Skeletal muscle tissue (tissue), 4 donors: ENCODE results near the gene EDEM1. TPM values are rescaled to one million over a fixed set of nuclear protein-coding genes. Genes with fewer than 3 reads are reported as not detected.

Experiments used
- H3K27ac ChIP-seq: one replicate; pipeline ENCODE4 v1.7.0; 2013; ENCODE audit warnings: mild to moderate bottlenecking, low read depth, low read length, inconsistent platforms
- H3K27me3 ChIP-seq, 3 donors: one replicate each; pipeline ENCODE4 v1.7.0; 2013; ENCODE audit warnings: low read length in 3 of 3; ENCODE audit not compliant: control insufficient read depth in 3 of 3, insufficient read depth in 3 of 3
- H3K36me3 ChIP-seq, 3 donors: one replicate each; pipeline ENCODE4 v1.7.0; 2013; ENCODE audit warnings: low read length in 3 of 3; ENCODE audit not compliant: control insufficient read depth in 3 of 3, insufficient read depth in 3 of 3
- H3K4me1 ChIP-seq, 3 donors: one replicate each; pipeline ENCODE4 v1.7.0; 2013; ENCODE audit warnings: low read length in 3 of 3, mild to moderate bottlenecking in 3 of 3; ENCODE audit not compliant: control insufficient read depth in 3 of 3, insufficient read depth in 3 of 3
- H3K4me3 ChIP-seq, 3 donors: one replicate each; pipeline ENCODE4 v1.7.0; 2013; ENCODE audit warnings: low read length in 3 of 3
- H3K9ac ChIP-seq, 3 donors: one replicate each; pipeline ENCODE4 v1.7.0; 2013; ENCODE audit warnings: low read length in 3 of 3, mild to moderate bottlenecking in 3 of 3, moderate library complexity in 2 of 3, low read depth in 1 of 3
- H3K9me3 ChIP-seq, 3 donors: one replicate each; pipeline ENCODE4 v1.7.0; 2013; ENCODE audit warnings: low read length in 3 of 3; ENCODE audit not compliant: control insufficient read depth in 3 of 3
- total RNA-seq: library from RNA; depleted of rRNA; stranded (reverse); fragments of >200 nt; gene quantifications from one replicate; pipeline ENCODE4 v1.2.3, GENCODE V29; 2014
- donor health status: Osteomylitis.

EDEM1 gene
- total RNA-seq, 1 donor from 2014 or later, result 5.7 TPM

DNA sequence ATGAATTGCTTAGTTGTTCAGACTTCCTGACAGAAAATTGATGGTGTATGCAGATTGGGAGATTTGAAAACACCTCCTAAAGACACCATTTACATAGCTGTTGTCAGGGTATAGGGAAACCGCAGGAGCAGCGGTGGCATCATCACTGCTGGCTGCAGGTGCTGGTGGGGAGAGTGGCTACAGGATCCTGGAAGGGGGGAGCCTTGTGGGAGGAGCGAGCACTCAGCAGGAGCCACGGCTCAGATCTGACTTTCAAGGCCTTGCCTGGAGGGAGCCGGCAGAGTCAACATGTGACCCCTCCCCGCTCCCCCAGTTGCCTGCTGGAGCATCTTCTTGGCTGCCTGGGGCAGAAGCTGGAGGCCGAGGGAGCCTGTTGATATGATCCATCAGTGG, 26.1 kb downstream of the EDEM1 start:
- Histone ChIP-seq H3K9ac (no peak overlapping the region), H3K4me3 (no peak overlapping the region), H3K36me3 (peaks cover 67 to 83% (median 80%) of the 10 kb centered on the region in 3 donors), H3K4me1 (peaks cover 0 to 4% (median 0%) of the 10 kb centered on the region in 3 donors), H3K27ac (no peak overlapping the region), H3K9me3 (no peaks in the 10 kb centered on the region), H3K27me3 (no peaks in the 10 kb centered on the region)

DNA sequence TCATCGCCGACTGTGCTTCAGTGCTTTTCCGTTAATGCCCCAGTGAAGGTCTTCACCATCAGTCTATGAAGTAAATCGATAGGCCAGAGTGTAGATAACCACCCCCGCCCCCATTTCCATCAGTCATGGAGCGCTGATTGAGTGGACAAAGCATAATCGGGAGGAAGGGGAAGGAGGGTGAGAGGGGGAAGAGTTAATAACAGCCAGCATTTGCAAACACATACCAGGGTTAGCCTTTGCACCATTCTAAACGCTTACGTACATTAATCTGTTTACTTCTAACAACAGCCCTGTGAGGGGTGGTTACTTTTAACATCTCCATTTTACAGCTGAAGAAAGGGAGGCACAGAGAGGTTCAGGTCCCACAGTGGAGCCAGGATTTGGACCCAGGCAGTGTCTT, 26.8 kb downstream of the EDEM1 start:
- Histone ChIP-seq H3K9me3 (no peaks in the 10 kb centered on the region), H3K27me3 (no peaks in the 10 kb centered on the region), H3K36me3 (peaks cover 59 to 75% (median 72%) of the 10 kb centered on the region in 3 donors), H3K4me1 (peaks cover 0 to 4% (median 0%) of the 10 kb centered on the region in 3 donors), H3K4me3 (no peak overlapping the region), H3K27ac (no peak overlapping the region), H3K9ac (no peak overlapping the region)

DNA sequence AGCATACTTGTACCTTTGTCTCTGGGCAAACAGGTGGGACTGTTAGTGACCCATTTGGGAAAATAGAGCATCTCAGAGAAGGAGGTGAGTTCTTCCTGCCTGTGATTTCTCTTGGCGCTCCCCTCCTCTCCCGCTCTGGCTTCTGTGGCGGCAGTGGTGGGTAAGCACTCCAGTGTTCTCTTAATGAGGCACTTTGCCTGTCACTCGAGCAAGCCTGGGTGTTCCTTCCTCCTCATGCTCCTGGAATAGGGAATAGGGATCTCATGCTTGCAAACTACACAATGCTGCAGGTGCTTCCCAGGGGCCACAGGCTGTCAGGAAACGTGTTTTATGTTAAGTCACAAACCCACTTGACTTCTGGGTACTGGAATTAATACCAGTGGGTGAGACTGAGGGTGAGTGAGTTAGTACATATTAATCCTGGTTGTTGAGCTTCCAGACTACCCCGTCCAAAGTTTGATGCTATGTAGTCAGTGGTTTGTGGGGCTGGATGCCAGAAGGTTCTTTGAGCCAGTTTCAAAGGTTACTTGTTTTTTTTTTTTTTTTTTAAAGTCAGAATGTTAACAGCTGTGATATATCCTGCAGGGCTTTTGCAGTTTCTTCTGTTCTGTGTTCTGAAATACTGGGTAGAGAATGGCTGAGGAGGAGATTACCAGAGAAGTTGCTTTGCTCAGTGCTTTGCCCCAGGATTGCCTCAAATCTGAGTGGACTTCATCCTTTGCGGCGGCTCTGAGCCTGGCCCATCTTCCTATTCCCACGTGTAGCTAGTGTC, 30.5 kb downstream of the EDEM1 start:
- Histone ChIP-seq H3K4me1 (peaks cover 0 to 4% (median 0%) of the 10 kb centered on the region in 3 donors), H3K36me3 (peaks cover 28 to 49% (median 46%) of the 10 kb centered on the region in 3 donors), H3K9me3 (no peaks in the 10 kb centered on the region), H3K27ac (no peak overlapping the region), H3K4me3 (no peak overlapping the region), H3K27me3 (no peaks in the 10 kb centered on the region), H3K9ac (peak overlapping the region in 1 of 3 donors; percentile 8)

DNA sequence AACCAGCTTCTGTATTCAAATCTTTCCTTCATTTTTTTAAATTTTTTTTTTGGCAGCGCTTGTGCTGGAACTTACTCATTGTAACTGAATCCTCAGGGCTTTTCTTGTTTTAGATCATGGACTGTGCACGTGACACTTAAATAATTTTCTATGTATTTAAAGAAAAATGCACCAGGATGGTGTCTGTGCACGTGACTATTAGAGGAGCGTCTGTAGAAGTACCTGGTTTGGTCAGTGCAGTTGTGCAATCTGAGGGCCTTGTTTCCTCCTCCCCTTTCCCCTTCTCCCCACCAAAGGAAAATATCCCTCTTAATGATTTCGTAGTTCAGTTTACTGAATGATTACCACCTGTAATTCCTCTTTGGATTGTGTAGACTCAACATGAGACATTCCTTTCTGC, 31.3 kb downstream of the EDEM1 start:
- H3K36me3 ChIP-seq, result peaks cover 21 to 40% (median 38%) of the 10 kb centered on the region in 3 donors
- no peak overlapping the region for H3K27ac ChIP-seq

DNA sequence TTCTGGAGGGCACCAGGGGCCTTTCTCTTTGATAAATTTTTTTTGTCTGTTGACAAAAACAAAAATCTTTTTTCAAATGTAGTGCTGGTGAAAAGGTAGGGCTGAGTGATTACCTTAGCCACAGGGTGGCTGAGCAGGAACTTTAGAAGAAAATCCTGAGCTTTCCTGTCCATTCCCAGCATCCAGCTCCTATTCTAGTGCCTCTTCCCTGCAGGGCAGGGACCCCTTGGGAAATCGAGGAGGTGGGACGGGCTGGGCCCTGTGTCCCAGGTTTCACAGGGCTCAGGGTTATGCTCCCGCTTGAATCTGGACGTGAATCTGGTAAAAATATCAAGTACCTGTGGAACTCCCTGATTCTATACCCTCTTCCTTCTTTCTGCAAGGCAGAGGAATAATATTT, 31.7 kb downstream of the EDEM1 start:
- Histone ChIP-seq H3K27me3 (no peaks in the 10 kb centered on the region), H3K4me3 (no peak overlapping the region), H3K4me1 (peaks cover 0 to 4% (median 0%) of the 10 kb centered on the region in 3 donors), H3K9me3 (no peaks in the 10 kb centered on the region), H3K36me3 (peaks cover 17 to 36% (median 35%) of the 10 kb centered on the region in 3 donors), H3K9ac (no peak overlapping the region), H3K27ac (no peak overlapping the region)

More for the DNA sequence above, 31.3 kb downstream of the EDEM1 start:
- H3K4me1 ChIP-seq, result peaks cover 0 to 4% (median 0%) of the 10 kb centered on the region in 3 donors
- H3K9ac ChIP-seq, result no peak overlapping the region
- H3K27me3 ChIP-seq, result no peaks in the 10 kb centered on the region
- H3K9me3 ChIP-seq, result no peaks in the 10 kb centered on the region
- H3K4me3 ChIP-seq, result no peak overlapping the region

DNA sequence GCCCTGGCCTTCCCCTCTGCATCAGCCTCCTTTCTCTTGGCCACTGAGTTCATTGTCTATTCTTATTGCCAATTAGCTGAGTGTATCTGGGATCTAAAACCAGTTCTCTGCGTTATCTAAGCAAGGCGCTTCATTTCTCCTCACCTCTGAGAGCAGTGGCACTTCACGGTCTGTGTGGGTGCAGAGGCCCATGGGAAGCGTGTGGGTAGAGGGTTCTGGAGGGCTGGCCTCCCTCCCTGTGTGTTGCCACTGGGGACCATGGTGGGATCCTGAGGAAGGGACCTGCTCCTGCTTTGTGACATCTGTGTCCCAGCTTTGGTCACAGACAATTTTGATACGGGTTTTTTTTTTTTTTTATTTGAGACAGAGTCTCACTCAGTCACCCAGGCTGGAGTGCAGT, 32.7 kb downstream of the EDEM1 start:
- Histone ChIP-seq H3K27me3 (no peaks in the 10 kb centered on the region), H3K9ac (no peak overlapping the region), H3K4me1 (peaks cover 0 to 4% (median 0%) of the 10 kb centered on the region in 3 donors), H3K4me3 (no peak overlapping the region), H3K36me3 (peaks cover 10 to 28% (median 28%) of the 10 kb centered on the region in 3 donors), H3K9me3 (no peaks in the 10 kb centered on the region), H3K27ac (no peak overlapping the region)

DNA sequence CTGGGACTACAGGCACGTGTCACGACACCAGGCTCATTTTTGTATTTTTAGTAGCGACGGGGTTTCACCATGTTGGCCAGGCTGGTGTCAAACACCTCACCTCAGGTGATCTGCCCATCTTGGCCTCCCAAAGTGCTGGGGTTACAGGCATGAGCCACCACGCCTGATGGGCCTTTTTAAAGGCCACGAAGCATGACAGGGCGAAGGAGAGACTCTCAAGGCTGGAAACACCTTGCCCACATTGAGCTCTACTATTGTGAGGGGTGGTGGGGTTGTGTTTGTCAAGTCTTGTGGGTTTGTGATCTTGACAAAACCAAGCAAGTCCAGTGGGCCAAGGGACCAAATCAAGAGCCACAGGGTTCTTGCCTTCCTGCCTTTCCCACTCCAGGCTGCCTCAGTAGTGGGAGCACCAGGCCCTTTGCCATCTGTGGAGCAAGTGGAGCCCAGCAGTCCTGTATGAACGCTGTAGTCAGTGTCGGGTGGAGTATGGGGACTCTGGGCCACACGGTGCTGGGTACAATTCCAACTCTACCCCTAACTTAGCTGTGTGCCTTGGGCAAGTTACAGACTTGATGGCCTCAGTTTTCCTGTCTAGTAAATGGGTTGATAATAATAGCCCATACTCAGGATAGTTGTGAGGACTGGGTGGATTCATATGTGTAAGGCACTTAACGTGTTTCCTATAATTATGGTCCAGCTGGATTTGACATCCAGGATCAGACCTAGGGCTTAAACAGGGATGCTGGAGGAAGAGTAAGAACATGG, 33.3 kb downstream of the EDEM1 start:
- Histone ChIP-seq H3K9me3 (no peaks in the 10 kb centered on the region), H3K27ac (no peak overlapping the region), H3K36me3 (peaks cover 7 to 21% (median 21%) of the 10 kb centered on the region in 3 donors), H3K4me1 (peaks cover 0 to 4% (median 0%) of the 10 kb centered on the region in 3 donors), H3K27me3 (no peaks in the 10 kb centered on the region), H3K4me3 (no peak overlapping the region), H3K9ac (no peak overlapping the region)

DNA sequence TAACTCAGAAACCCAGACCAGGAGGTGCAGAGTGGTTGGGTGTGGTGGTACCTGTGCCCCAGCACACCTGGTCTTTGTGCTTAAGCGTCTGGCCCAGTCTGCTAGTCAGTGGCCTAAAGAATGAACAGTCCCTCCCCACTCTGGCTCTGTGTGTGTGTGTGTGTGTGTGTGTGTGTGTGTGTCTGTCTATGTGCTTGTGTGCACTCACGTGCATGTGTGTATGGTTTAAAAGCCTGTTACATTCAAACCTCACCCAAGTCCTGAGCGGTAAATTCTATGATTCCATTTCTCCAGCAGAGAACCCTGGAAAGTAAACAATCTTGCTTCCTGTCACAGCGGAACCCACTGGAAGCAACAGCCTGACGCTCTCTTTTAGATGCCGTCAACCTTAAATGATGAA, 34.2 kb downstream of the EDEM1 start:
- Histone ChIP-seq H3K36me3 (peaks cover 6 to 14% (median 13%) of the 10 kb centered on the region in 3 donors), H3K27ac (no peak overlapping the region), H3K4me3 (no peak overlapping the region), H3K9me3 (no peaks in the 10 kb centered on the region), H3K9ac (no peak overlapping the region), H3K27me3 (no peaks in the 10 kb centered on the region), H3K4me1 (peaks cover 0 to 4% (median 0%) of the 10 kb centered on the region in 3 donors)

DNA sequence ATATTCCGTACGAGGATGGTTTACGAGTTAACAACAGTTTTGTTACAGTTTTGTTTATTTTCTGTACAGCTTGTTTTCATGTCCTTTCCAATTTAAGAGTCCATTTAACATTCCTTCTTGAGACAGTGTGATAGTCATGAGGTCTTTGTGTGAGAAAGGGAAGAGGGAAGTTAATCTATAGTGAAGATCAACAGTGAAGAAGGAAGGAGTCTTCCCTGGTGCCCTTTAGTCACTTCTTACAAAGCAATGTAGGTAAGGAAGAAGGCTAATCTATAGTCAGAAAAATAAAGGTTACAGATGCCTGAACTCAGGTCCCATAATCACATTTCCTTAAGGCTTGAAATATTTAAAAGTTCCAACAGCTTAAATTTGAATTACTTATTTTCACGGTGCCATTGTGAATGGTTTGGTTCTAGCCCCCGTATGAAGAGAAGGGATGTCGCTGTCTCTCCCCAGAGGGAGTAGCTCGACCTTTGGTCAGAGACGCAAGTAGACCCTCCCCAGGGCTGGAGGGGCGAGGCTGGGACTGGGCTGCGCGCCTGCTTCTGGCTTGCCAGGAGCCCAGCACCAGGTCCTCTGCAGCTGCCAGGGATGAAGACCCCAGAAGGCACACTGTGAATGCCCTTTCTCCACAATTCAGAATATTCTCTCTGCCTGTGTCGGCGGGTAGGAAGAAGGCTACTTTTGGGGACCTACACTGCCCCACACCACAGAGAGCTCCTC, 34.9 kb downstream of the EDEM1 start:
- Histone ChIP-seq H3K36me3 (peaks cover 3 to 7% (median 7%) of the 10 kb centered on the region in 3 donors), H3K4me3 (no peak overlapping the region), H3K9me3 (no peaks in the 10 kb centered on the region), H3K27me3 (peaks cover 0 to under 1% (median 0%) of the 10 kb centered on the region in 3 donors), H3K9ac (no peak overlapping the region), H3K4me1 (peaks cover 0 to 4% (median 0%) of the 10 kb centered on the region in 3 donors), H3K27ac (no peak overlapping the region)
